GM23248 (cell line): ENCODE data around the gene PRR3.

Experiments used
- EZH2 ChIP-seq: fragments of 200-600 bp; sonication (generic); IDR thresholded peaks from 2 replicates; pipeline ENCODE4 v1.6.1; 2018; ENCODE audit warnings: antibody characterized with exemption, mild to moderate bottlenecking; ENCODE audit not compliant: insufficient read depth, poor library complexity, severe bottlenecking
- EZH2phosphoT487 ChIP-seq: fragments of 200-600 bp; sonication (generic); IDR thresholded peaks from 2 replicates; pipeline ENCODE4 v1.6.1; 2018; ENCODE audit warnings: antibody characterized with exemption, moderate library complexity, mild to moderate bottlenecking, low read depth; ENCODE audit not compliant: insufficient read depth

GRCh38 chr6:30599625-30600324 lies 42.7 kb downstream of the PRR3 start:
- no peak for TF ChIP-seq EZH2phosphoT487
- no peak for TF ChIP-seq EZH2
